Right ventricle myocardium superior (tissue), 1 donor: ENCODE data around the gene NHERF1. TPM values are rescaled to one million over a fixed set of nuclear protein-coding genes. Genes with fewer than 3 reads are reported as not detected.

ENCODE experiments used
- ATAC-seq: fragments of 200-7000 bp; cut with Tn5 transposase; one replicate; pipeline ENCODE4 v1.9.1; 2020; ENCODE audit warnings: mild to moderate bottlenecking; ENCODE audit not compliant: poor library complexity
- DNase-seq: peaks from one replicate; pipeline ENCODE4 v3.0.0-alpha.2; 2020
- intact Hi-C: fragments of 100-400 bp; cut with DNase I; formaldehyde crosslinking; loops from one replicate; pipeline ENCODE4 v1.11.2; 2022
- total RNA-seq: library from RNA; stranded (reverse); fragmentation: NEBNext Ultra II Directional; extraction: Animal tissue kit (Norgen Biotek cat#: 25700); gene quantifications from one replicate; pipeline ENCODE4 v1.2.1, GENCODE V29; 2021
- donor health status: DM: no; HTN: yes; CAD: no; lungs with severe emphysema.

Gene NHERF1
- total RNA-seq, 1 donor from 2014 or later: 13.7 TPM

GRCh38 chr17:74775409-74776043 lies 27.1 kb downstream of the NHERF1 start:
- DNase-seq (no peak), ATAC-seq (no peak)
- intact Hi-C loops: loop anchor here (2.0 kb wide), 1 partner anchor 33 kb away; no protein-coding TSS in a partner anchor

GRCh38 chr17:74776044-74776962 lies 27.9 kb downstream of the NHERF1 start, which contains the start of gene NAT9:
Gene NAT9 (minus strand): TSS chr17:74776345. CDS start chr17:74775698, 647 bp downstream.
- peak; percentile 99 for DNase-seq
- intact Hi-C loops: loop anchor here (2.0 kb wide), 1 partner anchor 34 kb away; no protein-coding TSS in a partner anchor
- ATAC-seq: peak; percentile 97

DNA sequence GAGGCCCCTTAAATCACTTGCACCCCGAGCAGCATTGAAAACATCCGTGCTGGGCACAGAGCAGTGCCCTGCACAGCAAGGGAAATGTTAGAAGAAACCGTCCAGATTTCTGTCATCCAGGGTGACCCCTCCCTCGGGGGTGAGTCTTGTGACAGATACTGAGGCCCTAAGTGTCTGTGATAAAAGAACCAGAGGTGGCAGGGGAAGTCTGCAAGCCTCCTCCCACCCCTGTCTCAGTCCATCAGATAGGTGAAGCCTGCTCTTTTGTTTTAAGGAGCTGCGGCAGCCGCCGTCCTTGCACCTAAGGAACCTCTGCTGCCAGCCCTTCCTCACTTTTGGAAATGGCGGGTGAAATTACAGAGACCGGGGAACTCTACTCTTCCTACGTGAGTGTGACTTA lies 28.6 kb downstream of the NHERF1 start:
- DNase-seq: no peak
- intact Hi-C loops: loop anchor here (2.0 kb wide), 1 partner anchor 34 kb away; no protein-coding TSS in a partner anchor
- ATAC-seq: no peak

GRCh38 chr17:74777901-74778515 lies 29.6 kb downstream of the NHERF1 start:
- no peak for ATAC-seq
- no peak for DNase-seq
- intact Hi-C loops: loop anchor here (2.0 kb wide), 1 partner anchor 35 kb away; no protein-coding TSS in a partner anchor

GRCh38 chr17:74778960-74779359 lies 30.5 kb downstream of the NHERF1 start:
- ATAC-seq: no peak

GRCh38 chr17:74779501-74779900 lies 31.1 kb downstream of the NHERF1 start:
- DNase-seq: no peak
- no peak for ATAC-seq
- intact Hi-C loops: no loop called here

More at GRCh38 chr17:74778960-74779359, 30.5 kb downstream of the NHERF1 start:
- intact Hi-C loops: no loop called here
- DNase-seq: no peak

DNA sequence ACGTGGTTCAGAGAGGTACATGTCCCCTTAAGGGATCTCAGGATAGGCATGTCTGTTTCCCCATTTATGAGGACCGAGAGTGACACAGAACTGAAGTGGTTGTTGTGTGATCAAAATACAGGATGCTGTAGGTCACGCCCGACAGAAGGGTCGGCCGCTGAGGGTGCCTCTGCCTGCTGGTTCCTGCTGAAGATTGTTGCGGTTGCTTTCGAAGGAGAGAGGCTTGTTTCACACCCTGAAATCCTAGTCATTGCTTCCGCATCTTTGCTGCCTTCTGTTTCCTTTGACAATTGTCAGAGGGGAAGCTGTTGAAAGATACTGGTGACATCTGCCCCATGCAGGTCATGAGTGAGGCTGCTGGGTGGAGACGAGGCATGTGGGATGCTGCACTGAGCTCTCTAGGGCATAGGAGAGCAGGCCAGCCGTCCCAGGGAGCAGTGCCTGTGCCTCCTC lies 31.5 kb downstream of the NHERF1 start:
- peak; percentile 77 for DNase-seq
- ATAC-seq: peak; percentile 20
- intact Hi-C loops: no loop called here

GRCh38 chr17:74780443-74781238 lies 32.2 kb downstream of the NHERF1 start:
- DNase-seq: no peak
- no peak for ATAC-seq
- intact Hi-C loops: no loop called here

DNA sequence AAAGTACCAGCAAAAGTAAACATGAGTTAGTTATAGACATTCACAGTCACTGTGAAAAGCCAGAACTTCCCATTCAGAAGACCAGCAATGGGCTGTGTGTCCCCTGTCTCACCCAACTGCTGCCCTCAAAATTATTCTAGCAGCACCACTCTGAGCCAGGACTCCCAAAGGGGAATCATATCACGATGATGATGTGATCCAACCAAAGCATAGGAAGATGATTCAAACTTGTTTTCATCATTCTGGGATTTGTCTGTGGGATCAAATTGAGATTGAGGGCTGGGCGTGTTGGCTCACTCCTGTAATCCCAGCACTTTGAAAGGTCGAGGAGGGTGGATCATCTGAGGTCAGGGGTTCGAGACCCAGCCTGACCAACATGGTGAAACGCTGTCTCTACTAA lies 34.1 kb downstream of the NHERF1 start:
- ATAC-seq (no peak), DNase-seq (no peak)
- intact Hi-C loops: no loop called here

GRCh38 chr17:74784125-74784810 lies 35.8 kb downstream of the NHERF1 start:
- DNase-seq: no peak
- intact Hi-C loops: no loop called here
- ATAC-seq: no peak

DNA sequence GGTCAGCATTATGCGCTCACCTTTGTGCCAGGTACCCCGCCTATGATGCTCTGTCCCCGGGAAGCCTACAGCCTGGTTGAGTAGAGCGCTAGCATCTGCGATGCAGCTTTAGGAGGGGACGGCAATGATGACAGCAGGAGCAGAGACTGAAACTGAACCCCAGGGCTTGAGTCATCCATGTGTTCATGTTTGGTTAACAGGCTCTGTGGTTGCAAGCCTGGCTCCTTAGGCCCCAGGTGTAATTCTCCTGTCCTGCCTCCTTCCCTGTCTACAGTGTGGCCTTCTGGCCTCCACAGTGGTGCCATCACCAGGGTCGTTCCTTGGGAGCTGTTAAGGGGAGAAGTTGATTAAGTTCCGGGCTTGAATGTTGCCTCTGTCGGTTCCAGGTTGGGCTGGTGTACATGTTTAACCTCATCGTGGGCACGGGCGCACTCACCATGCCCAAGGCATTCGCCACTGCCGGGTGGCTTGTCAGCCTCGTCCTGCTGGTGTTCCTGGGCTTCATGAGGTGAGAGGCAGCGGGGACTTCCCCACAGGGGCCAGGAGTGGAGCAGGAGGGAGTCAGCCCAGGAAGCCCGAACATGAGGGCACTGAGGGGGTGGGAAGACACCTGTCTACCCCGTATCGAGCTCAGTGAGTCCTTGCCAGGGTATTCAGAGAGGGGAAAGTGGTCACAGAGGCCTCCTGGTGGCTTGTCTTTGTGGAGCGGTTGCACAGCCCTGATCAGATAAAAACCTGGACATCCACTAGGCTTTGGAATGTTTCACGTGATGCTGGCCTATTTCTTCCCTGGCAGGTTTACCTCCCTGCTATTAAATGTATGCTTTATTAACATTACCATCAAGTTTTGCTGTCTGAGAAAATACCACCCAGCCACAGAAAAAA lies 36.9 kb downstream of the NHERF1 start:
- ATAC-seq (no peak), DNase-seq (no peak)
- intact Hi-C loops: no loop called here

DNA sequence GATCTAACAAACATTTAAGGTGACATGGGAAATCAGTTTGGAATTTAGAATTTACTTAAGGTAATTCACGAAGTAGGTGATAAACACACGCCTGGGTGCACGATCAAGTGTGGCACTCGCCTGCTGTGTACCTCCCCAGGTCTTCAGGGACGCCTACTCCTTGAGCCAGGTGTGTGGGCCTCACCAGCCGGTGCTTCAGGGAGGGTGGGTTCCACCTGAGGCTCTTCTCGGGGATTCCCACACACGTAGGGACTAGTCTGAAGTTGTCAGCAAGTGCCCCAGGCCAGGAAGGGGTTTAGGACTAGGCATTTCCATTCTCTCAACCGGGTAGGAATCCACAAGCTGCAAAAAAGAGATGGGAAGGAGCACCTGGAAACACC lies 37.5 kb downstream of the NHERF1 start:
- intact Hi-C loops: no loop called here
- DNase-seq (no peak), ATAC-seq (no peak)

DNA sequence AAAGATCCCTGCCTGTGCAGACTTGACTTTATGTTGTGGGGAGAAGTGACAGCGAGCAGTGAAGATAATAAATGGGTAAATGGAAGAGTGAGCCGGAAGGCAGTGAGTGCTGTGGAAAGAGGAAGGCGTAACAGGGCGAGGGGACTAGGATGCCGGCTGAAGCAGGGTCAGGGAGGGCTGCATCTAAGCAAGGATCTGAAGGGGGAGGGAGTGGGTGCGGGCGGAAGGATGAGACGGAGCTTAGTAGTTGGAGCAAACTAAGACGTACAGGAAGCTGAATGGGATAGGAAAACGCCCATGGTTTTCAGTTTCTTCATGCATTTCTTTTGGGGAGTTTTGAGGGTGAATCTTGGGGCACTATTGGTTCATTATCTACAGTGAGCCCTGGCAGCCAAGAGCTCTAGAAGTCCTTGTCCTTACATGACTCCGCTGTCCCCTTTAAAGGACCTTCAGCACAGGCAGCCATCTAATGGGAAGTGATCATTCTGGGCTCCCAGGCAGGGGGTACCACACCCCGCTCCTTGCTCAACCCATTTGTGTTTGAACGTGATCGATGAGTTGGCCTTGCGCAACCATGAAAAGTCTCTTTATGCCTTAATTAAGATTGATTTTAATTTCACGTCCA lies 38.1 kb downstream of the NHERF1 start:
- DNase-seq: peak; percentile 59
- peak; percentile 55 for ATAC-seq
- intact Hi-C loops: no loop called here

DNA sequence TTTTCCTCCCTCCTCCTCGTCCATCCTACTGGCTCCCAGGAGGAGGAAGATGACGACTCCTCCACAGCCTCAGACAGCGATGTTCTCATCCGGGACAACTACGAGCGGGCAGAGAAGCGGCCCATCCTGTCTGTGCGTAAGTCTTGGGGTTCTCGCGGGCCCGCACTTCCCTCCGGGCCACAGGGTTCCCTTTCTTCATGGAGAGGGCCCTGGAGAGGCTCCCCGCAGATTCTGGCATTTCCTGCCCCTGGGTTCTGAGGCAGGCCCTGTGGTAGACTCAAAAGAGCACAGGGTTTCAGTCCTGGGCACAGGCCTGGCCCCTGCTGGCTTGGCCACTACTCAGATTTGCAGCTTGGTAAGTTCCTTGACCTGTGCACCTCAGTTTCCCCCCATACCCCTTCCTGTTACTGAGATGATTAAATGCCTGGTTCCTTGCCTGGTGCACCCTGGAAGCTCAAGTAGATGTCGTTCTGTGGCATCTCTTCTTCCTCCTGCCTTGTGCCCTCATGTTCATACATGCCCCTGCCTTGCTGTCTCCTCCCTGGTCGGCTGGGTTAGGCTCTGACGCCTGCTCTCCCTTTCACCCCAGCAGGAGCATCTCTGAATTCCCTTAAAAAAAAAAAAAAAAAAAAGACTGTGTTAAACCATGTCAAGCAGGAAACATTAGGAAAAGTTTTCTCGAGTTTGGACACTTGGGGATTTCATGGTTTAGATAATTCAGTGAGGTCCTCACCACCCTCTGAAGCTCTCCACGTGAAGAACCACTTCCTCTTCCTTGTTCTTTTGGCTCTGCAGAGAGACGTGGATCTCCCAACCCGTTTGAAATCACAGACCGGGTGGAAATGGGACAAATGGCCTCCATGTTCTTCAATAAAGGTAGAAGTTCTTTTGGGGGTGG lies 42.0 kb downstream of the NHERF1 start:
- ATAC-seq (no peak), DNase-seq (no peak)
- intact Hi-C loops: loop anchor here (1.0 kb wide), 1 partner anchor 73 kb away; no protein-coding TSS in a partner anchor

DNA sequence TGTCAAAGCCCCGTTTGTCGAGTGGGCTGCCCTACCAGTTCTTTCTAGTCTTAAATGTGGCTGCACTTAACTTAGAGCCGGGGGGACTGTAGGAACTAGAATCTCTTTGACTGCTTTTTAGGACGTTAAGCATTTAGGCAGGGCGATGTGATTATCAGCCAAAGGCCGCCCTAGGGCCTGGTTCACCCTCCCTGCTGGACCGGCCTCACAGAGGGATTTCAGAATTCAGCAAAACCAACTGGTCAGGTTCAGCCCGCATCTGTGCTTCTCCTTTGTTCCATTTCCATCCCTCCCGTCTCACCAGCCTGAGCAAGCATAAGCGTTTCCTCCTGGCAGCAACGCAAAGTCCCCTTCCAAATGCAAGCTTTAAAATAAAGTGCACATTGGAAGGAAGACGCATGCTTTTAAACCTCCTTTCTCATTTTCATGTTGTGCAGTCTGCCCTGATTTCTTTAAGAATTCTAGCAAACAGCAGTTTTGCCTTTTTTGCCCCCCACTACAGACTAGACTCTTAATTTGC lies 44.2 kb downstream of the NHERF1 start:
- ATAC-seq (no peak), DNase-seq (no peak)
- intact Hi-C loops: no loop called here
